HG02938 (cell line): ENCODE data around the gene GJA4.
"Not testable (repeated sequence)": the region's sequence is repeated elsewhere in the genome, so short reads cannot be mapped to it uniquely, and the experiment has no call there.

Source experiments
- ATAC-seq: cut with Tn5 transposase; IDR thresholded peaks from one replicate; pipeline ENCODE4 v1.9.1; 2021; ENCODE audit warnings: mild to moderate bottlenecking, moderate library complexity; ENCODE audit not compliant: unreplicated experiment

Gene GJA4

GRCh38 chr1:34787461-34788420 is 5.1 kb upstream of the GJA4 start:
- ATAC-seq: no peak

- no peak for ATAC-seq
These were observed 1.8 kb upstream of the GJA4 start for GRCh38 chr1:34790985-34791384.

GRCh38 chr1:34792424-34792823 is 375 bp upstream of the GJA4 start:
- ATAC-seq: no peak

- ATAC-seq: no peak
These were observed 1.4 kb downstream of the GJA4 start for GRCh38 chr1:34794001-34794789.

- no peak for ATAC-seq
These were observed 2.0 kb downstream of the GJA4 start for GRCh38 chr1:34794790-34795180.

GRCh38 chr1:34795916-34796315 is 3.1 kb downstream of the GJA4 start:
- ATAC-seq: no peak

- ATAC-seq: peak; percentile 62
These were observed 4.2 kb downstream of the GJA4 start for GRCh38 chr1:34796990-34797389.

- no peak for ATAC-seq
These were observed 7.4 kb downstream of the GJA4 start for GRCh38 chr1:34800214-34800613.

GRCh38 chr1:34803770-34804169 is 11.0 kb downstream of the GJA4 start:
- ATAC-seq: no peak

GRCh38 chr1:34806396-34806795 is 13.6 kb downstream of the GJA4 start:
- ATAC-seq: no peak

- no peak for ATAC-seq
These were observed 15.4 kb downstream of the GJA4 start for GRCh38 chr1:34808051-34808810.

GRCh38 chr1:34810781-34811180 is 18.0 kb downstream of the GJA4 start:
- ATAC-seq: not testable (repeated sequence)

GRCh38 chr1:34816332-34816731 is 23.5 kb downstream of the GJA4 start:
- ATAC-seq: no peak

GRCh38 chr1:34816778-34817177 is 24.0 kb downstream of the GJA4 start:
- no peak for ATAC-seq

GRCh38 chr1:34818862-34819261 is 26.1 kb downstream of the GJA4 start:
- not testable (repeated sequence) for ATAC-seq

- ATAC-seq: no peak
These were observed 29.4 kb downstream of the GJA4 start for GRCh38 chr1:34822202-34822601.

- no peak for ATAC-seq
These were observed 32.1 kb downstream of the GJA4 start for GRCh38 chr1:34824817-34825454.

- no peak for ATAC-seq
These were observed 32.8 kb downstream of the GJA4 start for GRCh38 chr1:34825455-34826091.

- no peak for ATAC-seq
These were observed 34.6 kb downstream of the GJA4 start for GRCh38 chr1:34827341-34827941.

GRCh38 chr1:34828611-34829010 is 35.8 kb downstream of the GJA4 start:
- no peak for ATAC-seq
